ENCODE data around the gene HJV.

The HJV gene

GRCh38 chr1:146010126-146010738 lies 11.3 kb downstream of the HJV start:
- TF ChIP-seq REST (IDR thresholded peaks at IDR 0.05; ENCODE audit: insufficient read depth in 1 of 2, low read depth in 2 of 2, low read length in 2 of 2) (no peak), SIN3A (IDR thresholded peaks at IDR 0.05; ENCODE audit: borderline replicate concordance, insufficient read depth, low read length) (no peak), FOXP2 (optimal IDR thresholded peaks at IDR 0.05; ENCODE audit: borderline replicate concordance, extremely low read depth, extremely low read length, insufficient read depth) (no peak), TAF1 (IDR thresholded peaks at IDR 0.05; ENCODE audit: borderline replicate concordance, insufficient read depth, low read length) (no peak)

DNA sequence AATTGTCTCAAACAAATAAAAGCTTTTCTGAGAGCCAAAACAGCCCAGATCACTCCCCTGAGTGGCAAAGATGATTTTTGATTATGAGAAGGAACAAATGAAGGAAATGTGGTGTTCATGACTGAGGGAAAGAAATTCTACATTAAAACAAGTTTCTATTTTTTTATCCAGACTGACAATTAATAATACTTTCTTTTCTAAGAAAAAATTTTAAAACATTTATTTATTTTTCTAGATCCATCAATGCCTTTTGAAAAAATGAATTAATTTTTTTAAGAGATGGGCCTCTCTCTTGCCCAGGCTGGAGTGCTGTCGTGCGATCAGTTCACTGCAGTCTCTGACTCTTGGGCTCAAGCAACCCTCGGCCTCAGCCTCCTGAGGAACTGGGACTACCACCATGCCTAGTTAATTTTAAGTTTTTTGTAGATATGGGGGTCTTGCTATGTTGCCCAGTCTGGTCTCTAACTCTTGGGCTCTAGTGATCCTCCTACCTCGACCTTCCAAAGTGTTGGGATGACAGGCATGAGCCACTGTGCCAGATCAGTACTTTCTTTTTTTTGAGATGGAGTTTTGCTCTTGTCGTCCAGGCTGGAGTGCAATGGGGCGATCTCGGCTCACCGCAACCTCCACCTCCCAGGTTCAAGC lies 13.9 kb downstream of the HJV start:
- TF ChIP-seq FOXP2 (optimal IDR thresholded peaks at IDR 0.05; ENCODE audit: borderline replicate concordance, extremely low read depth, extremely low read length, insufficient read depth) (no peak), SIN3A (IDR thresholded peaks at IDR 0.05; ENCODE audit: borderline replicate concordance, insufficient read depth, low read length) (no peak), TAF1 (IDR thresholded peaks at IDR 0.05; ENCODE audit: borderline replicate concordance, insufficient read depth, low read length) (no peak), POLR2AphosphoS5 (IDR thresholded peaks at IDR 0.05; ENCODE audit: low read depth, low read length) (no peak), REST (IDR thresholded peaks at IDR 0.05; ENCODE audit: insufficient read depth in 1 of 2, low read depth in 2 of 2, low read length in 2 of 2) (no peak)

GRCh38 chr1:146001709-146002108 lies 19.8 kb downstream of the HJV start:
- TF ChIP-seq TAF1 (IDR thresholded peaks at IDR 0.05; ENCODE audit: borderline replicate concordance, insufficient read depth, low read length): no peak
- no peak for TF ChIP-seq POLR2AphosphoS5 (IDR thresholded peaks at IDR 0.05; ENCODE audit: low read depth, low read length)
- TF ChIP-seq SIN3A (IDR thresholded peaks at IDR 0.05; ENCODE audit: borderline replicate concordance, insufficient read depth, low read length): no peak
- TF ChIP-seq REST (IDR thresholded peaks at IDR 0.05; ENCODE audit: insufficient read depth in 1 of 2, low read depth in 2 of 2, low read length in 2 of 2): no peak
- no peak for TF ChIP-seq FOXP2 (optimal IDR thresholded peaks at IDR 0.05; ENCODE audit: borderline replicate concordance, extremely low read depth, extremely low read length, insufficient read depth)

GRCh38 chr1:145999321-146000024 lies 22.1 kb downstream of the HJV start:
- no peak for TF ChIP-seq FOXP2 (optimal IDR thresholded peaks at IDR 0.05; ENCODE audit: borderline replicate concordance, extremely low read depth, extremely low read length, insufficient read depth)
- TF ChIP-seq TAF1 (IDR thresholded peaks at IDR 0.05; ENCODE audit: borderline replicate concordance, insufficient read depth, low read length): no peak
- TF ChIP-seq REST (IDR thresholded peaks at IDR 0.05; ENCODE audit: insufficient read depth in 1 of 2, low read depth in 2 of 2, low read length in 2 of 2): no peak
- no peak for TF ChIP-seq POLR2AphosphoS5 (IDR thresholded peaks at IDR 0.05; ENCODE audit: low read depth, low read length)
- no peak for TF ChIP-seq SIN3A (IDR thresholded peaks at IDR 0.05; ENCODE audit: borderline replicate concordance, insufficient read depth, low read length)

Measured in PFSK-1 (cell line).